Endothelial cell of umbilical vein (primary cell): ENCODE results near the gene NKD1. TPM values are rescaled to one million over a fixed set of nuclear protein-coding genes. Genes with fewer than 3 reads are reported as not detected.

Experiments used
- BruUV-seq: library from RNA; stranded (reverse); fragments of 400-500 nt; replicated peaks from 2 replicates; lab custom pipeline; 2021; lab: Mats Ljungman, UMichigan
- CTCF ChIA-PET: fragments of 300-600, 350-600 bp; sonication (Branson Sonifier 250); formaldehyde crosslinking; loops from one replicate; lab custom pipeline; 2021; ENCODE audit warnings: antibody characterized with exemption, inconsistent platforms; lab: Charles Lee
- POLR2A ChIA-PET: fragments of 300-600, 350-600 bp; sonication (Branson Sonifier 250); formaldehyde crosslinking; loops from one replicate; lab custom pipeline; 2021; ENCODE audit warnings: antibody characterized with exemption, inconsistent platforms; lab: Charles Lee
- DNase-seq: peaks from one replicate; pipeline ENCODE4 v3.0.0-alpha.2; 2011; ENCODE audit warnings: low read depth, low spot score
- FAIRE-seq: peaks from 2 replicates; lab custom pipeline; 2011; peaks lifted over from hg19 to GRCh38; lab: Jason Lieb, UNC
- H2AFZ ChIP-seq: 2 replicates; pipeline ENCODE4 v1.6.0; 2012; ENCODE audit warnings: low read depth, low read length, control low read depth, inconsistent platforms
- H3K27ac ChIP-seq: 2 replicates; pipeline ENCODE4 v1.5.1; 2011; ENCODE audit warnings: low read depth, mild to moderate bottlenecking, control low read depth, low read length, moderate library complexity; ENCODE audit not compliant: insufficient read depth
- H3K27me3 ChIP-seq, 2 experiments: 2 replicates each; pipeline versions ENCODE4 v1.6.0 to v1.6.1; 2011; ENCODE audit warnings: low read length in 2 of 2, mixed read lengths in 1 of 2; ENCODE audit not compliant: control insufficient read depth in 2 of 2, insufficient read depth in 2 of 2
- H3K36me3 ChIP-seq, 2 experiments: 2 replicates in 1 of 2; 3 replicates in 1 of 2; pipeline ENCODE4 v1.5.1; 2011; ENCODE audit warnings: low read length in 2 of 2, mild to moderate bottlenecking in 1 of 2, moderate library complexity in 1 of 2; ENCODE audit not compliant: control insufficient read depth in 2 of 2, insufficient read depth in 2 of 2; ENCODE audit errors: extremely low read depth in 1 of 2
- H3K4me1 ChIP-seq: 3 replicates; pipeline ENCODE4 v1.5.1; 2011; ENCODE audit warnings: mild to moderate bottlenecking, low read length; ENCODE audit not compliant: control insufficient read depth, insufficient read depth; ENCODE audit errors: extremely low read depth
- H3K4me2 ChIP-seq: 2 replicates; pipeline ENCODE4 v1.6.1; 2011; ENCODE audit warnings: low read length, control low read depth, mixed read lengths; ENCODE audit not compliant: insufficient read depth
- H3K4me3 ChIP-seq, 3 experiments: fragments of 200-600 bp in 1 of 3; sonication (generic), shearing (Covaris generic) in 1 of 3; replicated peaks in 1 of 3; 2 replicates each; pipeline ENCODE4 v1.5.1; 2011 to 2016; ENCODE audit warnings: control low read depth in 3 of 3, low read length in 3 of 3, mild to moderate bottlenecking in 2 of 3, inconsistent platforms in 1 of 3, low read depth in 1 of 3, moderate library complexity in 1 of 3; ENCODE audit not compliant: insufficient read depth in 1 of 3
- H3K79me2 ChIP-seq: 2 replicates; pipeline ENCODE4 v1.6.0; 2012; ENCODE audit warnings: low read length, inconsistent platforms; ENCODE audit not compliant: control insufficient read depth, insufficient read depth
- H3K9ac ChIP-seq: replicated peaks from 2 replicates; pipeline ENCODE3; 2011; ENCODE audit warnings: low read length, control low read depth; ENCODE audit not compliant: insufficient read depth; ENCODE audit errors: extremely low read depth
- H3K9me1 ChIP-seq: replicated peaks from 3 replicates; pipeline ENCODE4 v1.6.0; 2011; ENCODE audit warnings: mild to moderate bottlenecking, low read length; ENCODE audit not compliant: control insufficient read depth, insufficient read depth; ENCODE audit errors: extremely low read depth
- H3K9me3 ChIP-seq: replicated peaks from 2 replicates; pipeline ENCODE4 v1.5.1; 2012; ENCODE audit warnings: low read length, inconsistent platforms; ENCODE audit not compliant: control insufficient read depth, insufficient read depth
- H4K20me1 ChIP-seq: replicated peaks from 2 replicates; pipeline ENCODE3; 2011; ENCODE audit warnings: mild to moderate bottlenecking, low read length; ENCODE audit not compliant: control insufficient read depth, insufficient read depth; ENCODE audit errors: extremely low read depth
- EZH2 ChIP-seq: IDR thresholded peaks from 2 replicates; pipeline ENCODE4 v1.6.1; 2012; ENCODE audit warnings: borderline replicate concordance, low read depth, mild to moderate bottlenecking, moderate library complexity, low read length, inconsistent platforms; ENCODE audit not compliant: severe bottlenecking
- FOS ChIP-seq: IDR thresholded peaks from 2 replicates; pipeline ENCODE4 v1.6.1; 2011; ENCODE audit warnings: mild to moderate bottlenecking, low read length, moderate library complexity, borderline replicate concordance; ENCODE audit not compliant: insufficient read depth
- GATA2 ChIP-seq: IDR thresholded peaks from 2 replicates; pipeline ENCODE4 v1.7.0; 2011; ENCODE audit warnings: low read depth, mild to moderate bottlenecking, moderate library complexity, mixed read lengths, low read length; ENCODE audit not compliant: insufficient read length, insufficient read depth
- JUN ChIP-seq: IDR thresholded peaks from 2 replicates; pipeline ENCODE4 v1.6.1; 2011; ENCODE audit warnings: borderline replicate concordance, low read depth; ENCODE audit not compliant: insufficient read length, insufficient read depth
- MYC ChIP-seq: IDR thresholded peaks from one replicate; pipeline ENCODE4 v1.6.1; 2011; ENCODE audit warnings: mild to moderate bottlenecking, low read depth, low read length
- POLR2A ChIP-seq: IDR thresholded peaks from 2 replicates; pipeline ENCODE4 v1.6.1; 2012; ENCODE audit warnings: low read depth, mild to moderate bottlenecking, control low read depth, low read length
- POLR2AphosphoS5 ChIP-seq: IDR thresholded peaks from 2 replicates; pipeline ENCODE4 v1.6.1; 2012; ENCODE audit warnings: low read depth, mild to moderate bottlenecking, control low read depth, low read length, moderate library complexity; ENCODE audit not compliant: insufficient read depth
- dilution Hi-C: fragments of 300-500 bp; cut with MboI; formaldehyde crosslinking; loops from one replicate; pipeline ENCODE4 v1.15.0; 2019; ENCODE audit warnings: low sequenced_read_pairs; ENCODE audit not compliant: extremely low pct_ligation_motif_present
- intact Hi-C: fragments of 100-400 bp; cut with micrococcal nuclease; formaldehyde crosslinking; loops from one replicate; pipeline ENCODE4 v1.10.0; 2022
- polyA plus RNA-seq, 4 experiments: library from polyadenylated mRNA; depleted of rRNA in 3 of 4; stranded (reverse) in 3 of 4; unstranded in 1 of 4; fragments of >200 nt; gene quantifications; 2 replicates each; pipeline versions ENCODE4 v1.2.1 to v1.2.3, GENCODE V29; 2011 to 2012; ENCODE audit warnings: missing spikeins in 1 of 4
- total RNA-seq: library from RNA; stranded (reverse); gene quantifications from 2 replicates; pipeline ENCODE4 v1.2.3, GENCODE V29; 2021
- TF ChIP-seq, protein P1 (sequence below), 2 donors: IDR thresholded peaks; 1 replicate in 1 of 2; 2 replicates in 1 of 2; pipeline ENCODE4 v1.5.1; 2011; ENCODE audit warnings: low read length in 2 of 2, mild to moderate bottlenecking in 2 of 2, moderate library complexity in 2 of 2, control low read depth in 1 of 2, inconsistent platforms in 1 of 2, low read depth in 1 of 2; ENCODE audit not compliant: insufficient read depth in 1 of 2; ENCODE audit errors: extremely low read depth in 1 of 2
- TF ChIP-seq, protein P2 (sequence below): IDR thresholded peaks from 2 replicates; pipeline ENCODE4 v1.6.1; 2011; ENCODE audit not compliant: insufficient read depth, insufficient read length

Gene NKD1
- total and polyA plus RNA-seq, 2 donors (not counting 3 experiments of a cell fraction or from before 2014, with no cell fraction given), result not detected

DNA sequence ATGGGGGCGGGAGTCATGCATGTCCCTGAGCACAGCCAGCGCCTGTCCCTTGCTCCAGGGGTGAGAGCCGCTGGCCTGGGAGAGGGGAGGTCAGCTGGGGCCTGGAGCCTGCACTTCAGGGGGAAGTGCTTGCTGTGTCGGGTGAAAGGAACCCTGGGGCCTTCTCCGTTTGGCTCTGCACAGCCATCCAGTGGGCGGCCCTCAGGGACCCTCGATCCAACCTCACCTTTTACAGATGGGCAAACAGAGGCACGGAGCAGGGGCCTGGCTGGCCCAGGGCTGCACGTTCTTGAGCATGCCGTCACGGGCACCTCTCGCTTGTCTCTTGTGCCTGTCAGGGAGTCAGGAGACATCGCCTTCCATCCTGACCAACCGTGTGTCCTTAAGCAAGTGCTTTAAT lies 131.1 kb downstream of the NKD1 start:
- Histone ChIP-seq H3K9ac (no peak overlapping the region), H3K36me3 (no peaks in the 10 kb centered on the region), H3K4me3 (no peak overlapping the region), H3K9me3 (no peaks in the 10 kb centered on the region), H3K4me1 (no peaks in the 10 kb centered on the region), H3K27ac (no peak overlapping the region), H3K9me1 (no peaks in the 10 kb centered on the region), H3K4me2 (no peak overlapping the region), H2AFZ (no peak overlapping the region), H4K20me1 (no peaks in the 10 kb centered on the region), H3K27me3 (no peaks in the 10 kb centered on the region), H3K79me2 (no peaks in the 10 kb centered on the region)
- DNase-seq, result no peak
- intact Hi-C loops (no loop called here), dilution Hi-C loops (no loop called here)
- no peak for FAIRE-seq
- CTCF ChIA-PET, result interaction anchor here (3.0 kb wide), 1 partner anchor 14 kb away, joined by 20 read pairs; no protein-coding TSS in a partner anchor
- no TSS peak for BruUV-seq
- TF ChIP-seq POLR2AphosphoS5 (no peak), JUN (no peak), FOS (no peak), EZH2 (no peak), MYC (no peak), GATA2 (no peak), POLR2A (no peak)
- TF ChIP-seq, protein P1, sequence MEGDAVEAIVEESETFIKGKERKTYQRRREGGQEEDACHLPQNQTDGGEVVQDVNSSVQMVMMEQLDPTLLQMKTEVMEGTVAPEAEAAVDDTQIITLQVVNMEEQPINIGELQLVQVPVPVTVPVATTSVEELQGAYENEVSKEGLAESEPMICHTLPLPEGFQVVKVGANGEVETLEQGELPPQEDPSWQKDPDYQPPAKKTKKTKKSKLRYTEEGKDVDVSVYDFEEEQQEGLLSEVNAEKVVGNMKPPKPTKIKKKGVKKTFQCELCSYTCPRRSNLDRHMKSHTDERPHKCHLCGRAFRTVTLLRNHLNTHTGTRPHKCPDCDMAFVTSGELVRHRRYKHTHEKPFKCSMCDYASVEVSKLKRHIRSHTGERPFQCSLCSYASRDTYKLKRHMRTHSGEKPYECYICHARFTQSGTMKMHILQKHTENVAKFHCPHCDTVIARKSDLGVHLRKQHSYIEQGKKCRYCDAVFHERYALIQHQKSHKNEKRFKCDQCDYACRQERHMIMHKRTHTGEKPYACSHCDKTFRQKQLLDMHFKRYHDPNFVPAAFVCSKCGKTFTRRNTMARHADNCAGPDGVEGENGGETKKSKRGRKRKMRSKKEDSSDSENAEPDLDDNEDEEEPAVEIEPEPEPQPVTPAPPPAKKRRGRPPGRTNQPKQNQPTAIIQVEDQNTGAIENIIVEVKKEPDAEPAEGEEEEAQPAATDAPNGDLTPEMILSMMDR (IDR thresholded peaks at IDR 0.05; ENCODE audit: extremely low read depth in 1 of 2, insufficient read depth in 1 of 2, low read depth in 1 of 2, low read length in 2 of 2), result no peak
- TF ChIP-seq, protein P2, sequence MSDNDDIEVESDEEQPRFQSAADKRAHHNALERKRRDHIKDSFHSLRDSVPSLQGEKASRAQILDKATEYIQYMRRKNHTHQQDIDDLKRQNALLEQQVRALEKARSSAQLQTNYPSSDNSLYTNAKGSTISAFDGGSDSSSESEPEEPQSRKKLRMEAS, result no peak
- POLR2A ChIA-PET, result no interaction called here
